Measurements from ENCODE around the gene C22orf31.

DNA sequence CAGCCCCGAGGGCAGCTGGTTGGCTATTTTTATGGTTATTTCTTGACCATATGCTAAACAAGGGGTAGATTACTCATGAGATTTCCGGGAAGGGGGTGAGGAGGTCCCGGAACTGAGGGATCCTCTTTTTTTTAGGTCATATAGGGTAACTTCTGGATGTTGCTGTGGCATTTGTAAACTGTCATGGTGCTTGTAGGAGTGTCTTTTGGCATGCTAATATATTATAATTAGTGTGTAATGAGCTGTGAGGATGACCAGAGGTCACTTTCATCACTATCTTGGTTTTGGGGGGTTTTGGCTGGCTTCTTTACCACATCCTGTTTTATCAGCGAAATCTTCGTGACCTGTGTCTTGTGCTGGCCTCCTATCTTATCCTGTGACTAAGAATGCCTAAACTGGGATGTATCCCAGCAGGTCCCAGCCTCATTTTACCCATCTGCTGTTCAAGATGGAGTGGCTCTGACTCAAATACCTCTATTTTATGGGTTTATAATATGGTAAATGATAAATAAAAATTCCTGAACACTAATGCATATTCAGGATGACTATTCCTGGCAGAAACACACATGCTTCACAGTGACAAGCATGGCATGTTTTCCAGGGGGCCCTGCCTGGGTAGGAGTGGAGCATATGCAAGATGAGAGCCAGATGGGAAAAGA is 22.4 kb upstream of the C22orf31 start:
- TF ChIP-seq, protein P1, sequence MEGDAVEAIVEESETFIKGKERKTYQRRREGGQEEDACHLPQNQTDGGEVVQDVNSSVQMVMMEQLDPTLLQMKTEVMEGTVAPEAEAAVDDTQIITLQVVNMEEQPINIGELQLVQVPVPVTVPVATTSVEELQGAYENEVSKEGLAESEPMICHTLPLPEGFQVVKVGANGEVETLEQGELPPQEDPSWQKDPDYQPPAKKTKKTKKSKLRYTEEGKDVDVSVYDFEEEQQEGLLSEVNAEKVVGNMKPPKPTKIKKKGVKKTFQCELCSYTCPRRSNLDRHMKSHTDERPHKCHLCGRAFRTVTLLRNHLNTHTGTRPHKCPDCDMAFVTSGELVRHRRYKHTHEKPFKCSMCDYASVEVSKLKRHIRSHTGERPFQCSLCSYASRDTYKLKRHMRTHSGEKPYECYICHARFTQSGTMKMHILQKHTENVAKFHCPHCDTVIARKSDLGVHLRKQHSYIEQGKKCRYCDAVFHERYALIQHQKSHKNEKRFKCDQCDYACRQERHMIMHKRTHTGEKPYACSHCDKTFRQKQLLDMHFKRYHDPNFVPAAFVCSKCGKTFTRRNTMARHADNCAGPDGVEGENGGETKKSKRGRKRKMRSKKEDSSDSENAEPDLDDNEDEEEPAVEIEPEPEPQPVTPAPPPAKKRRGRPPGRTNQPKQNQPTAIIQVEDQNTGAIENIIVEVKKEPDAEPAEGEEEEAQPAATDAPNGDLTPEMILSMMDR (IDR thresholded peaks at IDR 0.05) = no peak
- TF ChIP-seq POLR2A (IDR thresholded peaks at IDR 0.05) = no peak
